ENCODE data around the gene TSFM.

DNA sequence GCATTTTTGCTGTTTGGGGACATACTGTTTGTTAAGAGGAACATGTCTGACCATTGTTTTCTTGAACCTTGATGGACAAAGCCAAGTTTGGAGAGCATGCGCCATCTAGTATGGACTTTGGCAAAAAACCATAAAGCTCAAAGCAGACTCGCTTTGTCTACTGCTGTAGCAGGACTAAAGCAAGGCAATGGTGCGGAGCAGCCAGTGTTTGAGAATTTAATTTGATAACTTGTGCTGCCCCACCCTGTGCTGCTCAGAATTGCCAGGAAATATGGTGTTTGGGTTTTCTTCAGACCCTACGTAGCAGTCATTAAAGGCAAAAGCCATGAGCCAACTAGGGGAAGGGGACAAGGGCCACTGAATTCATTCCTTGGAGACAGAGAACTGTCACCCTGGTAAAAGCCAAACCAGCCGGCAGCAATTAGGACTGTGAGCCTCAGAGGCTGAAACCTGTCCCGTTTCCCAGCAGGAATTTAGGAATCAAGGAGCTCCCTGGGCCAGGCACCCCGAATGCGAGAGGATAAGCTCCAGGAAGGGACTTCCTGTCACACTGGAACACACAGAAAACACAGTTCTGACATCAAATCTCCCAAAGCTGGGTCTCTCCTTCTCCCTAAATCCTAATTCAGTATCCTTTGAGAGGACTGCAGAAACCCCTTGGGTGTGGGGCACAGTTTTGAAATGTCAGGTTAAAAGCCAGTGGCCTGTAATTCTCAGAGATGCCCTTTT is 34.8 kb downstream of the TSFM start:
- TF ChIP-seq EP300 (IDR thresholded peaks at IDR 0.05) (no peak), POLR2A (IDR thresholded peaks at IDR 0.05) (no peak), POLR2AphosphoS5 (IDR thresholded peaks at IDR 0.05) (no peak)
- TF ChIP-seq, protein P1, sequence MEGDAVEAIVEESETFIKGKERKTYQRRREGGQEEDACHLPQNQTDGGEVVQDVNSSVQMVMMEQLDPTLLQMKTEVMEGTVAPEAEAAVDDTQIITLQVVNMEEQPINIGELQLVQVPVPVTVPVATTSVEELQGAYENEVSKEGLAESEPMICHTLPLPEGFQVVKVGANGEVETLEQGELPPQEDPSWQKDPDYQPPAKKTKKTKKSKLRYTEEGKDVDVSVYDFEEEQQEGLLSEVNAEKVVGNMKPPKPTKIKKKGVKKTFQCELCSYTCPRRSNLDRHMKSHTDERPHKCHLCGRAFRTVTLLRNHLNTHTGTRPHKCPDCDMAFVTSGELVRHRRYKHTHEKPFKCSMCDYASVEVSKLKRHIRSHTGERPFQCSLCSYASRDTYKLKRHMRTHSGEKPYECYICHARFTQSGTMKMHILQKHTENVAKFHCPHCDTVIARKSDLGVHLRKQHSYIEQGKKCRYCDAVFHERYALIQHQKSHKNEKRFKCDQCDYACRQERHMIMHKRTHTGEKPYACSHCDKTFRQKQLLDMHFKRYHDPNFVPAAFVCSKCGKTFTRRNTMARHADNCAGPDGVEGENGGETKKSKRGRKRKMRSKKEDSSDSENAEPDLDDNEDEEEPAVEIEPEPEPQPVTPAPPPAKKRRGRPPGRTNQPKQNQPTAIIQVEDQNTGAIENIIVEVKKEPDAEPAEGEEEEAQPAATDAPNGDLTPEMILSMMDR (IDR thresholded peaks at IDR 0.05): no peak

Measured in sigmoid colon (tissue), 4 donors.